T-helper 1 cell treated with Interleukin-12 subunit alpha and Interleukin-12 subunit beta and Interleukin-4 antibody, amounts not matched to agents 30 ng/mL and 1 ng/mL, for 36 hours (primary cell): ENCODE data around the gene POU5F1. TPM values are rescaled to one million over a fixed set of nuclear protein-coding genes. Genes with fewer than 3 reads are reported as not detected.
"Not testable (repeated sequence)": the region's sequence is repeated elsewhere in the genome, so short reads cannot be mapped to it uniquely, and the experiment has no call there.

Experiments
- intact Hi-C: fragments of 100-400 bp; cut with micrococcal nuclease; formaldehyde crosslinking; loops from one replicate; pipeline ENCODE4 v1.15.1; 2024
- total RNA-seq: library from RNA; stranded (reverse); gene quantifications from 2 replicates; pipeline ENCODE4 v1.2.3, GENCODE V29; 2022

POU5F1 gene
- total RNA-seq, 1 donor from 2014 or later, result not detected

GRCh38 chr6:31192431-31193105, 22.1 kb upstream of the POU5F1 start:
- intact Hi-C loops, result loop anchor here (1.0 to 2.0 kb wide), 3 partner anchors 34 to 64 kb away; partner anchors contain the start of gene TCF19

DNA sequence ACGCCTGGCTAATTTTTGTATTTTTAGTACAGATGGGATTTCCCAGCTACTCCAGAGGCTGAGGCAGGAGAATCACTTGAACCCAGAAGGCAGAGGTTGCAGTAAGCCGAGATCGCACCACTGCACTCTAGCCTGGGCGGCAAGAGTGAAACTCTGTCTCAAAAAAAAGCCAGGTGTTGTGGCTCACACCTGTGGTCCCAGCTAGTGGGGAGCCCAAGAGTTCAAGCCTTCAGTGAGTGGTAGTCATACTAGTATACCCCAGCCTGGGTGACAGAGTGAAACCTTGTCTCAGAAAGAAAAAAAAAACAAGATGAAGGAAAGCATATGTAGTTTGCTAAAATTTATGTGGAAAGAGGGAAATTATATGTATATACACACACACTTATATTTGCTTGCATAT, 20.0 kb upstream of the POU5F1 start:
- intact Hi-C loops, result no loop called here

DNA sequence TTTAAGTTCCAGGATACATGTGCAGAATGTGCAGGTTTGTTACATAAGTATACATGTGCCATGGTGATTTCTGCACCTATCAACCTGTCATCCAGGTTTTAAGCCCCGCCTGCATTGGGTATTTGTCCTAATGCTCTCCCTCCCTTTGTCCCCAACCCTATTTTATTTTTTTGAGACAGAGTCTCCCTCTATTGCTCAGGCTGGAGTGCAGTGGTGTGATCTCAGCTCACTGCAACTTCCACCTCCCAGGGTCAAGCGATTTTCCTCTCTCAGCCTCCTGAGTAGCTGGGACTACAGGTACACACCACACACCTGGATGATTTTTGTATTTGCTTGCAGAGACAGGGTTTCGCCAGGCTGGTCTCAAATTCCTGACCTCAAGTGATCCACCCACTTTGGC, 18.7 kb upstream of the POU5F1 start:
- intact Hi-C loops, result not testable (repeated sequence)

DNA sequence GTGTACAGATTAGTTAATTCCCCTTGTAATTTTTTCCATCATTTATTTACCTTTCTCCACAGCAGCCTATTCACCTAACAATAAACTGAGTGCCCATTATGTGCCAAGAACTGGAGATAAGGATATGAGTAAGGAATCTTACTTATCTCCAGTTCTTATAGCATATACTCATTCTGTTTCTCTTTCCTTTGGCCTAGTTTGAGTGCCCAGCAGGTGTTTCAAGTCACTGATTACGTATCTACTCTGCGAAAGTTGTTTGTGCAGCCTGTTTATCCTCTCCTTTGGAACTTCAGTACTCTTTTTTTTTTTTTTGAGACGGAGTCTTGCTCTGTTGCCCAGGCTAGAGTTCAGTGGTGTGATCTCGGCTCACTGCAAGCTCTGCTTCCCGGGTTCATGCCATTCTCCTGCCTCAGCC, 17.3 kb upstream of the POU5F1 start:
- intact Hi-C loops, result no loop called here

- intact Hi-C loops, result no loop called here
These were observed 15.7 kb upstream of the POU5F1 start for GRCh38 chr6:31186052-31186734.

- intact Hi-C loops, result not testable (repeated sequence)
These were observed 15.2 kb upstream of the POU5F1 start for GRCh38 chr6:31185695-31186051.

- intact Hi-C loops, result not testable (repeated sequence)
These were observed 13.4 kb upstream of the POU5F1 start for GRCh38 chr6:31183859-31184258.

- intact Hi-C loops, result not testable (repeated sequence)
These were observed 12.8 kb upstream of the POU5F1 start for GRCh38 chr6:31183287-31183686.

GRCh38 chr6:31180500-31180899, 10.0 kb upstream of the POU5F1 start:
- intact Hi-C loops, result no loop called here

GRCh38 chr6:31179896-31180295, 9.4 kb upstream of the POU5F1 start:
- intact Hi-C loops, result no loop called here

DNA sequence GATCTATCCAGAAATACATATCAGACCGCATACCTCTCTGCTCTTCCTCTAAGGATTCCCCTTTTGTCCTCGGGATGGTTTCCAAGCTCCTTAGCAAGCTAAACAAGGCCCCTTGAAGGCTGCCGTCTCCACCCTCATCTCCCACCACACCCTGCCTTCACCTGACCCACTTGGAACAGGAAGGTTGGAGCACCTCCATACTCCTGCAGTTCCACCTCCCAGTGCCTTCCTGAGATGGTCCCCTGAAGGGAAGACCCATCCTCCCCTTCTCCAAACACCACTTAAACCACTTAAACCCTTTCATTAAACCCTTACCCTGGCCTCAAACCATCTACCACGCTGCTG, 8.5 kb upstream of the POU5F1 start:
- intact Hi-C loops, result no loop called here

DNA sequence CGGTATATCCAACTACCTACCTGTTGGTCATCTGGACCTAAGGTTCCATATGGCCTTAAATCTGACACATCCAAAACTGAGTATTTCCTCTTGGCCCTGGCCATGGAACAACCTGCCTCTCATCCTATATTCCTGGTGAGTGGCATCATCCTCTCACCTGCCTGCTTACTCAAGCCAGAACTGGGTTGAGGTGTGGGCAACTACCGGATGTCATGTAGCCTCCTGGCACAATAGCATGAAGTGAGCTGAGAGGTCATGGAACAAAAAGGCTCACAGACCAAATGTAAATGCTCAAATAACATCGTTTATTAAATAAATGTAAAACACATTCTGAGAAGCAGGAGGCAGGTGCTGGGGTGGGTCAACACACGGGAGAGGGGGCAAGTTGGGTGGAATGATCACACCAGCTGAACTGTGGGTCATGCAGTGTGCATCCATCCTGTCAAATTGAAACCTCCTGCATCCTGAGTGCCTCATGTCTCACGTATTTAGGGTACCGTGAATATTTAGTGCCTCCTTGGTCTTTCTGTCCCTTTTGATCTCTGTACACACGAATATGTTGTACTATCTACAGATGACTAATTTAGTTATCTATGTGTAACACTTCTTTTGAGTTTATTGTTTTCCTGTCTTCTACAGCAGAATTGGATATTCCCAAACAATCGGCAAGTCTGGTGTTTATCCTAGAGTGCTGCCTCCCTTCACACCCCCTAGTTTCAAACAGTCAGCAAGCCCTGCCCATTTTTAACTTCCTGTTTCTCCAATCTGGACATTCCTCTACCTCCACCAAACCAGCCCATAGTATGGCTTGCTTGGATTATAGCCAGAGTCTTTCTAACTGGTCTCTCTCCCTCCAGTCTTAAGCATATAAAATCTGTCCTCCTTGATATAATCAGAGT, 7.9 kb upstream of the POU5F1 start:
- intact Hi-C loops, result no loop called here

GRCh38 chr6:31175971-31176370, 5.5 kb upstream of the POU5F1 start:
- intact Hi-C loops, result no loop called here

DNA sequence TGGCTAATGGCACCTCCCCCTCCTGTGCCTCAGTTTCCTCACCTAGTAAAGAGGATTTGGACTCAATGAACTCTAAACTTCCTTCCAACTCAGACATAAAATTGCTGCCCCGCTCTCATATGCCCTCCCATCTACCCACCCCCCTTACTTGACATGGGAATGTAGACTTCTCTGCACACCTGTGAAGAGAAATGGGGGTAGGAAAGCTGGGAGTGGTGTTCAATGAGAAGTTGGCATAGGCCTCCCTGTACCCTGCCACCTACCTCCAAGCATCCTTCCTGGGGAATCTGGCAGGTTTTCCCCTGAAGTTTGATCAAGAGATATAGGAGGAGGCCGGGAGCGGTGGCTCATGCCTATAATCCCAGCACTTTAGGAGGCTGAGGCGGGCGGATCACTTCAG, 3.9 kb upstream of the POU5F1 start:
- intact Hi-C loops, result no loop called here

- intact Hi-C loops, result no loop called here
These were observed 2.9 kb upstream of the POU5F1 start for GRCh38 chr6:31173406-31173805.

- intact Hi-C loops, result no loop called here
These were observed 2.5 kb upstream of the POU5F1 start for GRCh38 chr6:31172973-31173384.

DNA sequence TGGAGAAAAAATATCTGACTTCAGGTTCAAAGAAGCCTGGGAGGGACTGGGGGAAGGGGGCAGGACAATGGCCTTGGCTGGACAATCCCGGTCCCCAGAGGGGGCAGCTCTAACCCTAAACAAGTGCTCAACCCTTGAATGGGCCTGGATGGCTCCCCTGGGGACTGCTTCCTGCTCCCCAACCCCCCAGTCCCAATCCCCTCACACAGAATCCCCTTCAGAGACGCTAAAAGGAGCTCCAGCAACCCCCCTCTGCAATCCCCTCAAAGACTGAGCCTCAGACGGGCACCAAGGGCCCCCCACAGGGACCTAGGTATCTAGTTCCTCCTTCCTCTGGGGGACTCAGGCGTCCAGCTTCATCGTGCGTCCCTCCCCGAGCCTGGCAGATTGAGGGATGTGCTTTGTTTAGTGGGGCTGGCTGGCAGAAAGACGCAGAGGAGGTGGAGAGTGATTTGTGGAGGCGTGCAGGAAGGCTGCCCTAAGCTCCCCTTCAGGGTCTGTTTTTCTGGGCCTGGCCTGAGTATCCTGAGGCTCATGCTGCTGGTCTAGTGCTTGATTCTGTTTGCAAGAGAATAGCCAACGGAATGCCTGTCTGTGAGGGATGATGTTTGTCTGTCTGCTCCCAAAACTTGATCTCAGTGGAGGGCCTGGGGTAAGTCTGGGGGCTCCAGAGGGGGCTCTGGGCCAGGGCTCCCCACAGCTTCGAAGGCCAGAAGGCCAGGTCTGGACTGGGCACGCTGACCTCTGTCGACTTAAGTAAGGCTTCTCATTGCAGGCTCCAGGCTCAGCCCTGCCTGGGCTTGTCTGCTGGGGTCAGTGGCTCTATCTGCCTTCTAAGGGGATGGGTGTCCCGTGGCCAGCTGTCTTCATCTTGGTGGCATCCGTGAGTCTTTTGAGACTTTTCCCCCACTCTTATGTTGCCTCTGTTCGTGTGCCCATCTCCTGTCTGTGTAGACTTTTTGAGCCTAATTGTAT, 1.7 kb upstream of the POU5F1 start:
- intact Hi-C loops, result no loop called here

DNA sequence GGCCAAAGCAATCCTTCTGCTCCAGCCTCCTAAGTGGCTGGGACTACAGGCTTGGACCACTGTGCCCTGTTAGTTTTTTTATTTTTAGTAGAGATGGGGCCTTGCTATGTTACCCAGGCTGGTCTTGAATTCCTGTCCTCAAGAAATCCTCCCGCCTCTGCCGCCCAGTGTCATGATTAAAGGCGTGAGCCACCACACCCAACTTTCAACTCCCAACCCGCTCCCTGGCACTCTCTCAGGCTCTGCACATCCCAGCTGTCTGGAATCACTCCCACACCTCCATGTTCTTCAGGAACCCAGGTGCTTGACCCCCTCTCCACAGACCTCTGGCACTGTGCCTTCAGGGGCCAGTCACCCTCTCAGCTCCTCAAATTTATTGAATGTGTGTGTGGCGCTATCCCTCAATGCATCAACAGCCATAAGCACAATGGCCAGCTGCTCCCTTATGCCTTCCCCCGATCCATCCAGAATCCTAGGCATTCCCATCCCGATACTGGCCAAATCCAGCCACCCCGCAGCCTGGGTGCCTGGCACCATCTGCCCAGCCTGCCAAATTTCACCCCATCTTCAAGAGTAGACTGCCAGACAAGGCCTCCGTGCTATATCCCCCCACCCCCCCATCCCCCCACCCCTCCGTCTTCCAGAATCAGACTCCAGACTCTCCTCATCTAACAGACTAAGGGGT, 647 bp upstream of the POU5F1 start:
- intact Hi-C loops, result no loop called here

DNA sequence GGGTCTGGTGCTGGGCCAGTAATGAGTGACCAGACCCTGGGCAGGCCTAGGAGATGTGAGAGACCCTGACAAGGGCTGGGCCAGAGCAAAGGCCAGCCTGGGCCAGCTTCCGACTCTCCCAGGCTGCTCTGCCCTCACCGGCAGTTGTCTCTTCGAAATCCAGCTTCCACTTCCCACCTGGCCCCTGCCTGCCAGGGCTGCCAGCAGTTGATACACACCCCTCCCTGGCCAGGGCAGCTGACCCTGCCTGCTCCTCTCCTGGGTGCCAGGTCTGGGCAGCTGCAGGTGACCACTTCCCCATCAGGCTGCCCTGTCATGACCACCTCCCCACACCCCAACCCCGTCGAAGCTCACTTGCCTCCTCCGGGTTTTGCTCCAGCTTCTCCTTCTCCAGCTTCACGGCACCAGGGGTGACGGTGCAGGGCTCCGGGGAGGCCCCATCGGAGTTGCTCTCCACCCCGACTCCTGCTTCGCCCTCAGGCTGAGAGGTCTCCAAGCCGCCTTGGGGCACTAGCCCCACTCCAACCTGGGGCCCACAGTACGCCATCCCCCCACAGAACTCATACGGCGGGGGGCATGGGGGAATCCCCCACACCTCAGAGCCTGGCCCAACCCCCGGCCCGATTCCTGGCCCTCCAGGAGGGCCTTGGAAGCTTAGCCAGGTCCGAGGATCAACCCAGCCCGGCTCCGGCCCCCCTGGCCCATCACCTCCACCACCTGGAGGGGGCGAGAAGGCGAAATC, 453 bp downstream of the POU5F1 start:
- intact Hi-C loops, result not testable (repeated sequence)
